K562 (cell line): ENCODE results near the gene UVRAG. TPM values are rescaled to one million over a fixed set of nuclear protein-coding genes. Genes with fewer than 3 reads are reported as not detected.

ENCODE experiments used
- ATAC-seq: fragments of 200-7000 bp; cut with Tn5 transposase; 3 replicates; pipeline ENCODE4 v1.9.1; 2020; ENCODE audit warnings: moderate library complexity
- BruUV-seq: library from RNA; stranded (reverse); fragments of 400-500 nt; replicated peaks from 2 replicates; lab custom pipeline; 2021; lab: Mats Ljungman, UMichigan
- CTCF ChIA-PET: fragments of 300-600 bp; formaldehyde crosslinking; extraction: SDS; loops from one replicate; lab custom pipeline; 2021; ENCODE audit warnings: low intra/inter-chr PET ratio; lab: Yijun Ruan, JAX
- POLR2A ChIA-PET: fragments of 300-600, 350-650 bp; sonication (Branson Sonifier 250); formaldehyde crosslinking; extraction: SDS; loops from one replicate; lab custom pipeline; 2021; ENCODE audit warnings: antibody characterized with exemption, inconsistent platforms; lab: Yijun Ruan, JAX
- DNase-seq, 4 experiments: peaks; one replicate each; pipeline versions ENCODE4 v3.0.0 to v3.0.0-alpha.2; 2011 to 2018; ENCODE audit warnings: low spot score in 3 of 4, mixed read lengths in 3 of 4; ENCODE audit errors: extremely low read depth in 1 of 4
- FAIRE-seq: peaks from 2 replicates; lab custom pipeline; 2011; peaks lifted over from hg19 to GRCh38; lab: Jason Lieb, UNC
- H2AFZ ChIP-seq: 2 replicates; pipeline ENCODE4 v1.6.0; 2011; ENCODE audit warnings: low read depth, low read length, control low read depth, inconsistent platforms
- H3K27ac ChIP-seq: fragments of 200-600 bp; 3 replicates; pipeline ENCODE4 v1.8.0; 2011; ENCODE audit warnings: low read depth, mild to moderate bottlenecking, control low read depth, inconsistent platforms, low read length, moderate library complexity, mixed read lengths; ENCODE audit errors: extremely low read depth
- H3K27me3 ChIP-seq, 2 experiments: fragments of 300-600 bp in 1 of 2; 2 replicates in 1 of 2; 3 replicates in 1 of 2; pipeline versions ENCODE4 v1.6.0 to v1.8.0; 2011; ENCODE audit warnings: inconsistent platforms in 2 of 2, low read length in 2 of 2, mild to moderate bottlenecking in 1 of 2, mixed read lengths in 1 of 2, moderate library complexity in 1 of 2; ENCODE audit not compliant: control insufficient read depth in 2 of 2, insufficient read depth in 2 of 2
- H3K36me3 ChIP-seq: fragments of 300-600 bp; 3 replicates; pipeline ENCODE4 v1.8.0; 2011; ENCODE audit warnings: mild to moderate bottlenecking, low read length, inconsistent platforms; ENCODE audit not compliant: control insufficient read depth, insufficient read depth
- H3K4me1 ChIP-seq, 2 experiments: fragments of 200-600 bp in 1 of 2; replicated peaks in 1 of 2; 2 replicates in 1 of 2; 3 replicates in 1 of 2; pipeline versions ENCODE4 v1.5.1 to v1.8.0; 2011; ENCODE audit warnings: inconsistent platforms in 2 of 2, low read length in 2 of 2, mild to moderate bottlenecking in 1 of 2, mixed read lengths in 1 of 2, moderate library complexity in 1 of 2; ENCODE audit not compliant: control insufficient read depth in 2 of 2, insufficient read depth in 2 of 2
- H3K4me2 ChIP-seq: 2 replicates; pipeline ENCODE4 v1.6.1; 2011; ENCODE audit warnings: low read length, control low read depth, inconsistent platforms, mixed read lengths; ENCODE audit not compliant: insufficient read depth
- H3K4me3 ChIP-seq: fragments of 200-600 bp; sonication (generic), shearing (Covaris generic); 2 replicates; pipeline ENCODE4 v1.5.1; 2016; ENCODE audit warnings: control low read depth, inconsistent platforms
- H3K79me2 ChIP-seq: fragments of 200-600 bp; 3 replicates; pipeline ENCODE4 v1.8.0; 2011; ENCODE audit warnings: low read length, inconsistent platforms; ENCODE audit not compliant: control insufficient read depth, insufficient read depth
- H3K9ac ChIP-seq, 2 experiments: 2 replicates each; pipeline versions ENCODE4 v1.6.0 to v1.6.1; 2011; ENCODE audit warnings: low read depth in 2 of 2, low read length in 2 of 2, control low read depth in 1 of 2, inconsistent platforms in 1 of 2, mild to moderate bottlenecking in 1 of 2, mixed read lengths in 1 of 2; ENCODE audit not compliant: insufficient read depth in 1 of 2
- H3K9me1 ChIP-seq: one replicate; pipeline ENCODE4 v1.6.0; 2011; ENCODE audit warnings: inconsistent platforms, mild to moderate bottlenecking, low read length, moderate library complexity; ENCODE audit not compliant: control insufficient read depth, insufficient read depth
- H3K9me3 ChIP-seq: replicated peaks from 2 replicates; pipeline ENCODE4 v1.5.1; 2011; ENCODE audit warnings: low read depth, low read length, inconsistent platforms; ENCODE audit not compliant: control insufficient read depth, insufficient read depth
- H4K20me1 ChIP-seq: replicated peaks from 2 replicates; pipeline ENCODE4 v1.6.1; 2011; ENCODE audit warnings: low read length, inconsistent platforms, mixed read lengths; ENCODE audit not compliant: control insufficient read depth, insufficient read depth
- BRCA1 ChIP-seq, 2 experiments: fragments of 450-650 bp in 1 of 2; sonication (generic) in 1 of 2; formaldehyde crosslinking in 1 of 2; IDR thresholded peaks; 2 replicates each; pipeline versions ENCODE4 v1.5.0 to v1.6.1; 2017 to 2020; ENCODE audit warnings: mild to moderate bottlenecking in 1 of 2, missing genetic modification reagents in 1 of 2
- CREBBP ChIP-seq: IDR thresholded peaks from one replicate; pipeline ENCODE4 v1.6.1; 2012; ENCODE audit warnings: low read depth, mild to moderate bottlenecking, control low read depth, inconsistent platforms, low read length
- JUND ChIP-seq, 2 experiments: IDR thresholded peaks; 2 replicates in 1 of 2; 3 replicates in 1 of 2; pipeline ENCODE4 v1.6.1; 2011; ENCODE audit warnings: borderline replicate concordance in 2 of 2, low read depth in 2 of 2, low read length in 2 of 2, improper control_type of control experiment in 1 of 2, missing biosample characterization in 1 of 2, missing genetic modification characterization in 1 of 2, missing genetic modification reagents in 1 of 2
- KDM4B ChIP-seq, 2 experiments: fragments of 450-650 bp in 1 of 2; sonication (generic) in 1 of 2; IDR thresholded peaks; 2 replicates each; pipeline ENCODE4 v1.6.1; 2016 to 2017; ENCODE audit warnings: borderline replicate concordance in 2 of 2, antibody characterized with exemption in 1 of 2, low read depth in 1 of 2, mild to moderate bottlenecking in 1 of 2
- KDM5B ChIP-seq: fragments of 200-600 bp; sonication (generic); IDR thresholded peaks from 2 replicates; pipeline ENCODE4 v1.6.1; 2012; ENCODE audit warnings: low read depth, mild to moderate bottlenecking, moderate library complexity, low read length, control low read depth, inconsistent platforms; ENCODE audit not compliant: insufficient replicate concordance
- NR4A1 ChIP-seq, 2 experiments: fragments of 250-450 bp in 1 of 2; fragments of 450-650 bp in 1 of 2; sonication (Bioruptor Pico) in 1 of 2; IDR thresholded peaks; 2 replicates each; pipeline versions ENCODE4 v1.4.0 to v1.6.1; 2016 to 2020; ENCODE audit warnings: mild to moderate bottlenecking in 2 of 2, missing compliant biosample characterization in 1 of 2, missing genetic modification characterization in 1 of 2, moderate library complexity in 1 of 2
- SNRNP70 ChIP-seq: fragments of 200-400 bp; formaldehyde crosslinking; optimal IDR thresholded peaks from 2 replicates; pipeline ENCODE3; 2017; ENCODE audit warnings: low read depth, low read length
- ZFX ChIP-seq: sonication (generic); formaldehyde crosslinking; IDR thresholded peaks from 2 replicates; pipeline ENCODE4 v1.8.0; 2022; ENCODE audit warnings: mild to moderate bottlenecking, missing genetic modification reagents, moderate library complexity
- ZNF668 ChIP-seq: fragments of 250-450 bp; sonication (Bioruptor Pico); IDR thresholded peaks from 2 replicates; pipeline ENCODE4 v1.8.0; 2022; ENCODE audit warnings: mild to moderate bottlenecking, inconsistent platforms
- WGBS: fragments of 100-300 bp; shearing (Covaris generic); methylation state at CpG from one replicate; pipeline ENCODE4 v1.1.6; 2016; ENCODE audit warnings: low coverage, mixed read lengths; ENCODE audit not compliant: insufficient coverage; ENCODE audit errors: missing lambda C conversion rate; 5-methylcytosine and 5-hydroxymethylcytosine counted together
- in situ Hi-C: fragments of 300-500 bp; cut with MboI; formaldehyde crosslinking; loops from 4 replicates; pipeline ENCODE4 v1.15.0; 2018; ENCODE audit warnings: inconsistent platforms, mixed read lengths
- intact Hi-C: fragments of 100-400 bp; cut with micrococcal nuclease; formaldehyde crosslinking; loops from 2 replicates; pipeline ENCODE4 v1.14.2; 2022
- polyA plus RNA-seq, 8 experiments: library from polyadenylated mRNA; depleted of rRNA in 4 of 8; stranded (reverse) in 5 of 8; unstranded in 3 of 8; fragments of >200 nt; fragmentation: Nextera tagmentation in 2 of 8; fragmentation: Illumina TruSeq in 1 of 8; extraction: Ambion mirVana in 2 of 8; extraction: Trizol in 1 of 8; gene quantifications; 2 replicates each; pipeline versions ENCODE4 v1.2.1 to v1.2.3, GENCODE V29; 2011 to 2014; ENCODE audit warnings: inconsistent platforms in 1 of 8, missing spikeins in 1 of 8
- total RNA-seq, 7 experiments: library from RNA; depleted of rRNA in 6 of 7; stranded (reverse); fragments of >200 nt in 6 of 7; fragmentation: Illumina TruSeq in 2 of 7; extraction: Trizol in 2 of 7; gene quantifications; 2 replicates each; pipeline versions ENCODE4 v1.2.1 to v1.2.3, GENCODE V29; 2011 to 2021; ENCODE audit warnings: low replicate concordance in 1 of 7
- TF ChIP-seq, protein P1 (sequence below): fragments of 450-650 bp; formaldehyde crosslinking; IDR thresholded peaks from 2 replicates; pipeline ENCODE4 v1.4.0; 2020; ENCODE audit warnings: mild to moderate bottlenecking, moderate library complexity
- TF ChIP-seq, protein P2 (sequence below): sonication (generic); formaldehyde crosslinking; IDR thresholded peaks from 2 replicates; pipeline ENCODE4 v1.8.1; 2023; ENCODE audit warnings: missing genetic modification reagents, mild to moderate bottlenecking, borderline replicate concordance
- TF ChIP-seq, protein P3 (sequence below): sonication (generic); formaldehyde crosslinking; IDR thresholded peaks from 2 replicates; pipeline ENCODE4 v1.8.0; 2022; ENCODE audit warnings: mild to moderate bottlenecking, missing genetic modification reagents

UVRAG gene
- total and polyA plus RNA-seq, 9 of the 15 experiments (the other 6 are each of a cell fraction or from before 2014, with no cell fraction given): 3.1 to 17.8 (median 12.4) TPM

DNA sequence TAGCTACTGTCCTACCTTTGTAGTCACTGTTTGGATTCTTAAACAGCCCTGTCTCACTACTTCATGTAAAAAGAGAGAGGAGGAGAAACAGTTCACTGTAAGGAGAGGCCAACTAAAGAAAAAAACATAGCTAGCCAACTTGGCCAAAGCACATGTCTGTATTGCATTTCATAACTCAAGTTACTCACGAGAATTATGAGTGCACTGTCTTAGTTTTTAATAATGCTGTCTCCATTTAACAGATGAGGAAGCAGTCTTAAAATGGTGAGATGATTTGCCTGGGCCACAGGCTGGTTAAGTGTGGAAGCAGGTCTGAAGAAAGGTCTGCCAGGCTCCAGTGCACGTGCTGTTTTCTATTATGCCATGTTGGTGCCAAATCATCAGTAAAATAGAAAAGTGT is 104.5 kb downstream of the UVRAG start:
- no peaks in the 10 kb centered on the region for H3K9me3 ChIP-seq
- H3K36me3 ChIP-seq: no peaks in the 10 kb centered on the region
- 50% methylated on average over 2 of the region's 2 CpGs for WGBS
- H3K9me1 ChIP-seq: no peaks in the 10 kb centered on the region
- H3K9ac ChIP-seq: no peak overlapping the region
- intact Hi-C loops (no loop called here), in situ Hi-C loops (no loop called here)
- H2AFZ ChIP-seq: no peak overlapping the region
- POLR2A ChIA-PET: interaction anchor here (0.7 to 1.0 kb wide), 2 partner anchors 9 to 10 kb away, joined by 3 to 4 read pairs; no protein-coding TSS in a partner anchor
- H3K79me2 ChIP-seq: no peaks in the 10 kb centered on the region
- H3K4me3 ChIP-seq: no peak overlapping the region
- ATAC-seq (no peak), DNase-seq (no peak), FAIRE-seq (no peak)
- no peaks in the 10 kb centered on the region for H3K27me3 ChIP-seq
- no peak overlapping the region for H3K27ac ChIP-seq
- TF ChIP-seq SNRNP70: no peak
- TF ChIP-seq, protein P1, sequence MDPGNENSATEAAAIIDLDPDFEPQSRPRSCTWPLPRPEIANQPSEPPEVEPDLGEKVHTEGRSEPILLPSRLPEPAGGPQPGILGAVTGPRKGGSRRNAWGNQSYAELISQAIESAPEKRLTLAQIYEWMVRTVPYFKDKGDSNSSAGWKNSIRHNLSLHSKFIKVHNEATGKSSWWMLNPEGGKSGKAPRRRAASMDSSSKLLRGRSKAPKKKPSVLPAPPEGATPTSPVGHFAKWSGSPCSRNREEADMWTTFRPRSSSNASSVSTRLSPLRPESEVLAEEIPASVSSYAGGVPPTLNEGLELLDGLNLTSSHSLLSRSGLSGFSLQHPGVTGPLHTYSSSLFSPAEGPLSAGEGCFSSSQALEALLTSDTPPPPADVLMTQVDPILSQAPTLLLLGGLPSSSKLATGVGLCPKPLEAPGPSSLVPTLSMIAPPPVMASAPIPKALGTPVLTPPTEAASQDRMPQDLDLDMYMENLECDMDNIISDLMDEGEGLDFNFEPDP (CRISPR knock-in tag): no peak
- no peak for TF ChIP-seq KDM4B (IDR thresholded peaks at IDR 0.05; ENCODE audit: borderline replicate concordance in 2 of 2, low read depth in 1 of 2)
- TF ChIP-seq, protein P2, sequence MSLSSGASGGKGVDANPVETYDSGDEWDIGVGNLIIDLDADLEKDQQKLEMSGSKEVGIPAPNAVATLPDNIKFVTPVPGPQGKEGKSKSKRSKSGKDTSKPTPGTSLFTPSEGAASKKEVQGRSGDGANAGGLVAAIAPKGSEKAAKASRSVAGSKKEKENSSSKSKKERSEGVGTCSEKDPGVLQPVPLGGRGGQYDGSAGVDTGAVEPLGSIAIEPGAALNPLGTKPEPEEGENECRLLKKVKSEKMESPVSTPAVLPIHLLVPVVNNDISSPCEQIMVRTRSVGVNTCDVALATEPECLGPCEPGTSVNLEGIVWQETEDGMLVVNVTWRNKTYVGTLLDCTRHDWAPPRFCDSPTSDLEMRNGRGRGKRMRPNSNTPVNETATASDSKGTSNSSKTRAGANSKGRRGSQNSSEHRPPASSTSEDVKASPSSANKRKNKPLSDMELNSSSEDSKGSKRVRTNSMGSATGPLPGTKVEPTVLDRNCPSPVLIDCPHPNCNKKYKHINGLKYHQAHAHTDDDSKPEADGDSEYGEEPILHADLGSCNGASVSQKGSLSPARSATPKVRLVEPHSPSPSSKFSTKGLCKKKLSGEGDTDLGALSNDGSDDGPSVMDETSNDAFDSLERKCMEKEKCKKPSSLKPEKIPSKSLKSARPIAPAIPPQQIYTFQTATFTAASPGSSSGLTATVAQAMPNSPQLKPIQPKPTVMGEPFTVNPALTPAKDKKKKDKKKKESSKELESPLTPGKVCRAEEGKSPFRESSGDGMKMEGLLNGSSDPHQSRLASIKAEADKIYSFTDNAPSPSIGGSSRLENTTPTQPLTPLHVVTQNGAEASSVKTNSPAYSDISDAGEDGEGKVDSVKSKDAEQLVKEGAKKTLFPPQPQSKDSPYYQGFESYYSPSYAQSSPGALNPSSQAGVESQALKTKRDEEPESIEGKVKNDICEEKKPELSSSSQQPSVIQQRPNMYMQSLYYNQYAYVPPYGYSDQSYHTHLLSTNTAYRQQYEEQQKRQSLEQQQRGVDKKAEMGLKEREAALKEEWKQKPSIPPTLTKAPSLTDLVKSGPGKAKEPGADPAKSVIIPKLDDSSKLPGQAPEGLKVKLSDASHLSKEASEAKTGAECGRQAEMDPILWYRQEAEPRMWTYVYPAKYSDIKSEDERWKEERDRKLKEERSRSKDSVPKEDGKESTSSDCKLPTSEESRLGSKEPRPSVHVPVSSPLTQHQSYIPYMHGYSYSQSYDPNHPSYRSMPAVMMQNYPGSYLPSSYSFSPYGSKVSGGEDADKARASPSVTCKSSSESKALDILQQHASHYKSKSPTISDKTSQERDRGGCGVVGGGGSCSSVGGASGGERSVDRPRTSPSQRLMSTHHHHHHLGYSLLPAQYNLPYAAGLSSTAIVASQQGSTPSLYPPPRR (CRISPR knock-in tag): no peak
- TF ChIP-seq NR4A1 (CRISPR knock-in tag; IDR thresholded peaks at IDR 0.05): no peak
- no peak for TF ChIP-seq NR4A1 (tag; IDR thresholded peaks at IDR 0.05)
- TF ChIP-seq CREBBP: no peak
- TF ChIP-seq JUND (IDR thresholded peaks at IDR 0.05; ENCODE audit: borderline replicate concordance, low read depth, low read length): no peak
- no peak for TF ChIP-seq JUND (tag; IDR thresholded peaks at IDR 0.05; ENCODE audit: borderline replicate concordance, low read depth, low read length)
- TF ChIP-seq KDM5B: no peak
- no peak for TF ChIP-seq ZFX
- TF ChIP-seq ZNF668 (CRISPR knock-in tag): no peak
- TF ChIP-seq BRCA1 (IDR thresholded peaks at IDR 0.05): no peak
- no peak for TF ChIP-seq BRCA1 (CRISPR knock-in tag; IDR thresholded peaks at IDR 0.05)
- TF ChIP-seq, protein P3, sequence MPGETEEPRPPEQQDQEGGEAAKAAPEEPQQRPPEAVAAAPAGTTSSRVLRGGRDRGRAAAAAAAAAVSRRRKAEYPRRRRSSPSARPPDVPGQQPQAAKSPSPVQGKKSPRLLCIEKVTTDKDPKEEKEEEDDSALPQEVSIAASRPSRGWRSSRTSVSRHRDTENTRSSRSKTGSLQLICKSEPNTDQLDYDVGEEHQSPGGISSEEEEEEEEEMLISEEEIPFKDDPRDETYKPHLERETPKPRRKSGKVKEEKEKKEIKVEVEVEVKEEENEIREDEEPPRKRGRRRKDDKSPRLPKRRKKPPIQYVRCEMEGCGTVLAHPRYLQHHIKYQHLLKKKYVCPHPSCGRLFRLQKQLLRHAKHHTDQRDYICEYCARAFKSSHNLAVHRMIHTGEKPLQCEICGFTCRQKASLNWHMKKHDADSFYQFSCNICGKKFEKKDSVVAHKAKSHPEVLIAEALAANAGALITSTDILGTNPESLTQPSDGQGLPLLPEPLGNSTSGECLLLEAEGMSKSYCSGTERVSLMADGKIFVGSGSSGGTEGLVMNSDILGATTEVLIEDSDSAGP: no peak
- BruUV-seq: no TSS peak
- H4K20me1 ChIP-seq: no peaks in the 10 kb centered on the region
- no peak overlapping the region for H3K4me2 ChIP-seq
- CTCF ChIA-PET: no interaction called here
- H3K4me1 ChIP-seq: no peaks in the 10 kb centered on the region
